ENCODE results near the gene NBDY. TPM values are rescaled to one million over a fixed set of nuclear protein-coding genes. Genes with fewer than 3 reads are reported as not detected.

NBDY gene
- total and polyA plus RNA-seq, 2 donors (not counting 3 experiments of a cell fraction or from before 2014, with no cell fraction given), result 33.0 to 57.3 TPM

GRCh38 chrX:56793521-56794320, 64.7 kb downstream of the NBDY start:
- TF ChIP-seq FOS (IDR thresholded peaks at IDR 0.05; ENCODE audit: borderline replicate concordance, insufficient read depth, low read length), result peak; percentile 65
- peak; percentile 29 for TF ChIP-seq JUN (IDR thresholded peaks at IDR 0.05; ENCODE audit: borderline replicate concordance, insufficient read depth, insufficient read length, low read depth)
- no peak for TF ChIP-seq GATA2 (IDR thresholded peaks at IDR 0.05; ENCODE audit: insufficient read depth, insufficient read length, low read depth, low read length)
- ChIA-PET CTCF (interaction anchor here (0.8 to 1.6 kb wide), 3 partner anchors 9 to 184 kb away, joined by 4 to 9 read pairs (median 4); no protein-coding TSS in a partner anchor), POLR2A (no interaction called here)
- intact Hi-C loops (cut with micrococcal nuclease), result no loop called here
- no peak overlapping the region for H2AFZ ChIP-seq (ENCODE audit: low read depth, low read length)
- H3K79me2 ChIP-seq (ENCODE audit: control insufficient read depth, insufficient read depth, low read length), result no peaks in the 10 kb centered on the region
- BruUV-seq (replicated peaks), result no TSS peak
- no peaks in the 10 kb centered on the region for H3K27me3 ChIP-seq (ENCODE audit: control insufficient read depth in 2 of 2, insufficient read depth in 2 of 2, low read length in 2 of 2)
- no peaks in the 10 kb centered on the region for H3K36me3 ChIP-seq (ENCODE audit: control insufficient read depth in 2 of 2, extremely low read depth in 1 of 2, insufficient read depth in 2 of 2, low read length in 2 of 2)
- peaks cover 7% of the 10 kb centered on the region for H3K4me1 ChIP-seq (ENCODE audit: control insufficient read depth, extremely low read depth, insufficient read depth, low read length)
- H3K9ac ChIP-seq (replicated peaks; ENCODE audit: extremely low read depth, insufficient read depth, low read length), result no peak overlapping the region
- H3K9me1 ChIP-seq (replicated peaks; ENCODE audit: control insufficient read depth, extremely low read depth, insufficient read depth, low read length), result no peaks in the 10 kb centered on the region
- dilution Hi-C loops (cut with MboI; ENCODE audit: extremely low pct_ligation_motif_present, low sequenced_read_pairs), result no loop called here
- no peak overlapping the region for H3K27ac ChIP-seq (ENCODE audit: insufficient read depth, low read depth, low read length)
- peak; percentile 28 for FAIRE-seq
- H3K4me2 ChIP-seq (ENCODE audit: insufficient read depth, low read length), result no peak overlapping the region
- DNase-seq (ENCODE audit: low read depth, low spot score), result peak; percentile 36
- no peaks in the 10 kb centered on the region for H3K9me3 ChIP-seq (replicated peaks; ENCODE audit: control insufficient read depth, insufficient read depth, low read length)
- no peaks in the 10 kb centered on the region for H4K20me1 ChIP-seq (replicated peaks; ENCODE audit: control insufficient read depth, extremely low read depth, insufficient read depth, low read length)
- no peak overlapping the region for H3K4me3 ChIP-seq (replicated peaks in 1 of 3; ENCODE audit: insufficient read depth in 1 of 3, low read depth in 1 of 3, low read length in 3 of 3)

GRCh38 chrX:56794404-56795230, 65.6 kb downstream of the NBDY start:
- no peak overlapping the region for H3K4me3 ChIP-seq (replicated peaks in 1 of 3; ENCODE audit: insufficient read depth in 1 of 3, low read depth in 1 of 3, low read length in 3 of 3)
- no peaks in the 10 kb centered on the region for H3K27me3 ChIP-seq (ENCODE audit: control insufficient read depth in 2 of 2, insufficient read depth in 2 of 2, low read length in 2 of 2)
- H4K20me1 ChIP-seq (replicated peaks; ENCODE audit: control insufficient read depth, extremely low read depth, insufficient read depth, low read length), result no peaks in the 10 kb centered on the region
- no peak overlapping the region for H2AFZ ChIP-seq (ENCODE audit: low read depth, low read length)
- dilution Hi-C loops (cut with MboI; ENCODE audit: extremely low pct_ligation_motif_present, low sequenced_read_pairs), result no loop called here
- CTCF ChIA-PET, result interaction anchor here (1.1 to 1.6 kb wide), 3 partner anchors 14 to 184 kb away, joined by 3 to 9 read pairs (median 4); no protein-coding TSS in a partner anchor
- H3K9me3 ChIP-seq (replicated peaks; ENCODE audit: control insufficient read depth, insufficient read depth, low read length), result no peaks in the 10 kb centered on the region
- H3K27ac ChIP-seq (ENCODE audit: insufficient read depth, low read depth, low read length), result no peak overlapping the region
- intact Hi-C loops (cut with micrococcal nuclease), result no loop called here
- peaks cover 7% of the 10 kb centered on the region for H3K4me1 ChIP-seq (ENCODE audit: control insufficient read depth, extremely low read depth, insufficient read depth, low read length)
- POLR2A ChIA-PET, result no interaction called here
- no peaks in the 10 kb centered on the region for H3K79me2 ChIP-seq (ENCODE audit: control insufficient read depth, insufficient read depth, low read length)
- no peaks in the 10 kb centered on the region for H3K36me3 ChIP-seq (ENCODE audit: control insufficient read depth in 2 of 2, extremely low read depth in 1 of 2, insufficient read depth in 2 of 2, low read length in 2 of 2)
- no peaks in the 10 kb centered on the region for H3K9me1 ChIP-seq (replicated peaks; ENCODE audit: control insufficient read depth, extremely low read depth, insufficient read depth, low read length)
- no peak overlapping the region for H3K9ac ChIP-seq (replicated peaks; ENCODE audit: extremely low read depth, insufficient read depth, low read length)
- DNase-seq (ENCODE audit: low read depth, low spot score) (no peak), FAIRE-seq (no peak)
- no peak for TF ChIP-seq JUN (IDR thresholded peaks at IDR 0.05; ENCODE audit: borderline replicate concordance, insufficient read depth, insufficient read length, low read depth)
- TF ChIP-seq MYC (IDR thresholded peaks at IDR 0.05; ENCODE audit: low read depth, low read length), result no peak
- no peak for TF ChIP-seq POLR2A (IDR thresholded peaks at IDR 0.05; ENCODE audit: low read depth, low read length)
- no peak for TF ChIP-seq GATA2 (IDR thresholded peaks at IDR 0.05; ENCODE audit: insufficient read depth, insufficient read length, low read depth, low read length)
- no peak for TF ChIP-seq POLR2AphosphoS5 (IDR thresholded peaks at IDR 0.05; ENCODE audit: insufficient read depth, low read depth, low read length)
- TF ChIP-seq CTCF (IDR thresholded peaks at IDR 0.05; ENCODE audit: extremely low read depth in 1 of 2, insufficient read depth in 1 of 2, low read depth in 1 of 2, low read length in 2 of 2), result no peak
- no peak for TF ChIP-seq MAX (IDR thresholded peaks at IDR 0.05; ENCODE audit: insufficient read depth, insufficient read length)
- no peak for TF ChIP-seq EZH2 (IDR thresholded peaks at IDR 0.05; ENCODE audit: borderline replicate concordance, low read depth, low read length, severe bottlenecking)
- no peak for TF ChIP-seq FOS (IDR thresholded peaks at IDR 0.05; ENCODE audit: borderline replicate concordance, insufficient read depth, low read length)
- BruUV-seq (replicated peaks), result no TSS peak
- no peak overlapping the region for H3K4me2 ChIP-seq (ENCODE audit: insufficient read depth, low read length)
